GM23338 (cell line): Measurements from ENCODE around the gene MAP1B.

Experiments used
- EZH2 ChIP-seq: fragments of 200-600 bp; sonication (generic); IDR thresholded peaks from one replicate; pipeline ENCODE4 v1.8.0; 2017; ENCODE audit warnings: antibody characterized with exemption, mild to moderate bottlenecking, low read depth; ENCODE audit not compliant: unreplicated experiment
- EZH2phosphoT487 ChIP-seq: fragments of 200-600 bp; sonication (generic); IDR thresholded peaks from one replicate; pipeline ENCODE4 v1.8.1; 2018; ENCODE audit warnings: antibody characterized with exemption; ENCODE audit not compliant: unreplicated experiment
- TF ChIP-seq, protein P1 (sequence below): IDR thresholded peaks from one replicate; pipeline ENCODE4 v1.6.1; 2018; ENCODE audit warnings: antibody characterized with exemption; ENCODE audit not compliant: unreplicated experiment

DNA sequence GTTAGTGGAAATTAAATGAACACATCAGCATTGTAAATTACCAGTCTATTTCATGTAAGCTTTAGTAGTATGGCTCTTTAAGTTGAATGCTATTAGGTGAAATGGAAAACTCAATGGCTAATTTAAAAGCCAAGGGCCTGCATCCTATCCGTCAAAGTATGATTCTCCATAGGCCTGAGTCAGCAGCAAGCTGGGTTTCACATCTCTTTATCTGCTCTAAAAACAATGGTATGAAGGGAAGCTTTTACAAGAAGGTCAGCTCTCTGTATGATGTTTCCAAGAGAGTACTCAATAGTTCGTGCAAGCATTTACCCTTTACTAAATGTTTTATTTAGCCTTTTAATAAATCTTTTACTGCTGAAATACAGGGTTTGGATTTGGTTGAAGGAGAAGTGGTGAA lies 62.8 kb downstream of the MAP1B start:
- TF ChIP-seq EZH2 (no peak), EZH2phosphoT487 (no peak)
- TF ChIP-seq, protein P1, sequence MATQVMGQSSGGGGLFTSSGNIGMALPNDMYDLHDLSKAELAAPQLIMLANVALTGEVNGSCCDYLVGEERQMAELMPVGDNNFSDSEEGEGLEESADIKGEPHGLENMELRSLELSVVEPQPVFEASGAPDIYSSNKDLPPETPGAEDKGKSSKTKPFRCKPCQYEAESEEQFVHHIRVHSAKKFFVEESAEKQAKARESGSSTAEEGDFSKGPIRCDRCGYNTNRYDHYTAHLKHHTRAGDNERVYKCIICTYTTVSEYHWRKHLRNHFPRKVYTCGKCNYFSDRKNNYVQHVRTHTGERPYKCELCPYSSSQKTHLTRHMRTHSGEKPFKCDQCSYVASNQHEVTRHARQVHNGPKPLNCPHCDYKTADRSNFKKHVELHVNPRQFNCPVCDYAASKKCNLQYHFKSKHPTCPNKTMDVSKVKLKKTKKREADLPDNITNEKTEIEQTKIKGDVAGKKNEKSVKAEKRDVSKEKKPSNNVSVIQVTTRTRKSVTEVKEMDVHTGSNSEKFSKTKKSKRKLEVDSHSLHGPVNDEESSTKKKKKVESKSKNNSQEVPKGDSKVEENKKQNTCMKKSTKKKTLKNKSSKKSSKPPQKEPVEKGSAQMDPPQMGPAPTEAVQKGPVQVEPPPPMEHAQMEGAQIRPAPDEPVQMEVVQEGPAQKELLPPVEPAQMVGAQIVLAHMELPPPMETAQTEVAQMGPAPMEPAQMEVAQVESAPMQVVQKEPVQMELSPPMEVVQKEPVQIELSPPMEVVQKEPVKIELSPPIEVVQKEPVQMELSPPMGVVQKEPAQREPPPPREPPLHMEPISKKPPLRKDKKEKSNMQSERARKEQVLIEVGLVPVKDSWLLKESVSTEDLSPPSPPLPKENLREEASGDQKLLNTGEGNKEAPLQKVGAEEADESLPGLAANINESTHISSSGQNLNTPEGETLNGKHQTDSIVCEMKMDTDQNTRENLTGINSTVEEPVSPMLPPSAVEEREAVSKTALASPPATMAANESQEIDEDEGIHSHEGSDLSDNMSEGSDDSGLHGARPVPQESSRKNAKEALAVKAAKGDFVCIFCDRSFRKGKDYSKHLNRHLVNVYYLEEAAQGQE, result no peak
